SK-N-SH treated with all-trans-retinoic acid at 6 μM for 48 hours (cell line): ENCODE measurements around the gene C20orf204.

Experiments used
- ATAC-seq: fragments of 200-7000 bp; cut with Tn5 transposase; 3 replicates; pipeline ENCODE4 v1.9.1; 2020; ENCODE audit warnings: mild to moderate bottlenecking, moderate library complexity
- BACH2 ChIP-seq: fragments of 250-450 bp; sonication (Bioruptor Pico); IDR thresholded peaks from 2 replicates; pipeline ENCODE4 v1.9.0; 2021; ENCODE audit warnings: mild to moderate bottlenecking, borderline replicate concordance
- CREB5 ChIP-seq: fragments of 250-450 bp; sonication (Bioruptor Pico); IDR thresholded peaks from 2 replicates; pipeline ENCODE4 v1.5.1; 2020; ENCODE audit warnings: low read depth, mild to moderate bottlenecking, moderate library complexity
- ESRRG ChIP-seq: fragments of 250-450 bp; sonication (Bioruptor Pico); IDR thresholded peaks from 2 replicates; pipeline ENCODE4 v1.6.1; 2021; ENCODE audit warnings: mild to moderate bottlenecking
- GLIS3 ChIP-seq: fragments of 250-450 bp; sonication (Bioruptor Pico); IDR thresholded peaks from 2 replicates; pipeline ENCODE4 v1.5.0; 2020; ENCODE audit warnings: mild to moderate bottlenecking, moderate library complexity
- ISL1 ChIP-seq: fragments of 250-450 bp; sonication (Bioruptor Pico); IDR thresholded peaks from 2 replicates; pipeline ENCODE4 v2.1.2; 2022; ENCODE audit warnings: mild to moderate bottlenecking, moderate library complexity
- OSR1 ChIP-seq: fragments of 250-450 bp; sonication (Bioruptor Pico); IDR thresholded peaks from 2 replicates; pipeline ENCODE4 v1.8.0; 2022; ENCODE audit warnings: moderate library complexity, mild to moderate bottlenecking, inconsistent platforms
- PATZ1 ChIP-seq: fragments of 250-450 bp; sonication (Bioruptor Pico); IDR thresholded peaks from 2 replicates; pipeline ENCODE4 v1.8.0; 2020; ENCODE audit warnings: mild to moderate bottlenecking, moderate library complexity, borderline replicate concordance
- POU6F1 ChIP-seq: fragments of 250-450 bp; sonication (Bioruptor Pico); IDR thresholded peaks from 2 replicates; pipeline ENCODE4 v1.8.0; 2021; ENCODE audit warnings: low read depth, mild to moderate bottlenecking, moderate library complexity, borderline replicate concordance
- RARB ChIP-seq: fragments of 250-450 bp; sonication (Bioruptor Pico); IDR thresholded peaks from 2 replicates; pipeline ENCODE4 v1.8.0; 2021; ENCODE audit warnings: mild to moderate bottlenecking, moderate library complexity
- SNAI2 ChIP-seq: fragments of 250-450 bp; sonication (Bioruptor Pico); IDR thresholded peaks from 2 replicates; pipeline ENCODE4 v1.5.0; 2020; ENCODE audit warnings: mild to moderate bottlenecking, moderate library complexity
- TCF4 ChIP-seq: fragments of 250-450 bp; sonication (Bioruptor Pico); IDR thresholded peaks from 2 replicates; pipeline ENCODE4 v1.8.0; 2021; ENCODE audit warnings: mild to moderate bottlenecking, moderate library complexity, borderline replicate concordance
- TOX ChIP-seq: fragments of 250-450 bp; sonication (Bioruptor Pico); IDR thresholded peaks from 2 replicates; pipeline ENCODE4 v1.8.0; 2021; ENCODE audit warnings: mild to moderate bottlenecking, moderate library complexity, borderline replicate concordance
- TSHZ2 ChIP-seq: fragments of 250-450 bp; sonication (Bioruptor Pico); IDR thresholded peaks from 2 replicates; pipeline ENCODE4 v1.5.0; 2020; ENCODE audit warnings: mild to moderate bottlenecking, moderate library complexity
- ZC3H10 ChIP-seq: fragments of 250-450 bp; sonication (Bioruptor Pico); IDR thresholded peaks from 2 replicates; pipeline ENCODE4 v1.5.1; 2021; ENCODE audit warnings: mild to moderate bottlenecking, moderate library complexity
- ZFP3 ChIP-seq: fragments of 250-450 bp; sonication (Bioruptor Pico); IDR thresholded peaks from 2 replicates; pipeline ENCODE4 v1.5.0; 2020; ENCODE audit warnings: mild to moderate bottlenecking, moderate library complexity
- ZFP30 ChIP-seq: fragments of 450-650 bp; formaldehyde crosslinking; IDR thresholded peaks from 2 replicates; pipeline ENCODE4 v1.5.0; 2022; ENCODE audit warnings: mild to moderate bottlenecking, moderate library complexity

C20orf204 gene

GRCh38 chr20:64082126-64082731 lies 46.2 kb downstream of the C20orf204 start:
- no peak for ATAC-seq
- TF ChIP-seq ZFP30 (no peak), ZC3H10 (CRISPR knock-in tag) (no peak), TCF4 (CRISPR knock-in tag) (no peak)
- TF ChIP-seq, all 23 proteins: peak for 0

GRCh38 chr20:64082820-64083377 lies 46.9 kb downstream of the C20orf204 start:
- TF ChIP-seq RARB (no peak), BACH2 (CRISPR knock-in tag) (no peak), TCF4 (CRISPR knock-in tag) (no peak), ZFP30 (no peak), ISL1 (no peak), TOX (CRISPR knock-in tag) (no peak), TSHZ2 (CRISPR knock-in tag) (no peak), OSR1 (CRISPR knock-in tag) (no peak), GLIS3 (CRISPR knock-in tag) (no peak), POU6F1 (CRISPR knock-in tag) (no peak), PATZ1 (CRISPR knock-in tag) (no peak), CREB5 (no peak), ESRRG (CRISPR knock-in tag) (no peak), ZC3H10 (CRISPR knock-in tag) (no peak)
- ATAC-seq: no peak

- TF ChIP-seq ESRRG (CRISPR knock-in tag): no peak
- TF ChIP-seq RARB: no peak
- no peak for TF ChIP-seq PATZ1 (CRISPR knock-in tag)
- TF ChIP-seq GLIS3 (CRISPR knock-in tag): no peak
- TF ChIP-seq ZFP3 (CRISPR knock-in tag): no peak
- no peak for TF ChIP-seq ISL1
- no peak for TF ChIP-seq BACH2 (CRISPR knock-in tag)
- no peak for TF ChIP-seq ZC3H10 (CRISPR knock-in tag)
- TF ChIP-seq SNAI2: no peak
- no peak for TF ChIP-seq TSHZ2 (CRISPR knock-in tag)
- no peak for TF ChIP-seq POU6F1 (CRISPR knock-in tag)
- peak; percentile 79 for ATAC-seq
These were observed 47.4 kb downstream of the C20orf204 start for GRCh38 chr20:64083378-64083803.
